Skeletal muscle satellite cell (primary cell): ENCODE data around the gene PRRC2B.
A peak's percentile ranks its signal among the peaks of the same experiment; 100 is the strongest.

Experiments
- H3K27me3 ChIP-seq: 2 replicates; pipeline ENCODE4 v1.7.0; 2013; ENCODE audit warnings: low read length; ENCODE audit not compliant: control insufficient read depth, insufficient read depth
- H3K36me3 ChIP-seq: 2 replicates; pipeline ENCODE4 v1.7.0; 2013; ENCODE audit warnings: mild to moderate bottlenecking, control low read depth, low read length; ENCODE audit not compliant: insufficient read depth
- H3K4me1 ChIP-seq: 2 replicates; pipeline ENCODE4 v1.7.0; 2013; ENCODE audit warnings: low read length; ENCODE audit not compliant: control insufficient read depth, insufficient read depth
- H3K4me2 ChIP-seq: 2 replicates; pipeline ENCODE4 v1.7.0; 2013; ENCODE audit warnings: mild to moderate bottlenecking, low read length
- H3K4me3 ChIP-seq: 2 replicates; pipeline ENCODE4 v1.7.0; 2013; ENCODE audit warnings: low read length
- H3K9ac ChIP-seq: 2 replicates; pipeline ENCODE4 v1.7.0; 2013; ENCODE audit warnings: mild to moderate bottlenecking, low read depth, low read length, moderate library complexity
- H3K9me3 ChIP-seq: replicated peaks from 2 replicates; pipeline ENCODE4 v1.7.0; 2013; ENCODE audit warnings: mild to moderate bottlenecking, control low read depth, low read length

Gene PRRC2B

GRCh38 chr9:131528886-131529505 lies 135.1 kb downstream of the PRRC2B start:
- peaks cover 14% of the 10 kb centered on the region for H3K4me1 ChIP-seq
- peaks cover 44% of the 10 kb centered on the region for H3K36me3 ChIP-seq
- no peaks in the 10 kb centered on the region for H3K27me3 ChIP-seq
- no peak overlapping the region for H3K9ac ChIP-seq
- no peak overlapping the region for H3K4me2 ChIP-seq
- H3K4me3 ChIP-seq: no peak overlapping the region
- no peaks in the 10 kb centered on the region for H3K9me3 ChIP-seq

GRCh38 chr9:131529597-131530545 lies 136.0 kb downstream of the PRRC2B start:
- peak overlapping the region; percentile 92 for H3K9ac ChIP-seq
- H3K4me2 ChIP-seq: peak overlapping the region; percentile 91
- peaks cover 14% of the 10 kb centered on the region for H3K4me1 ChIP-seq
- peaks cover 35% of the 10 kb centered on the region for H3K36me3 ChIP-seq
- H3K9me3 ChIP-seq: no peaks in the 10 kb centered on the region
- H3K4me3 ChIP-seq: peak overlapping the region; percentile 78
- no peaks in the 10 kb centered on the region for H3K27me3 ChIP-seq

GRCh38 chr9:131530546-131530919 lies 136.6 kb downstream of the PRRC2B start:
- peak overlapping the region; percentile 78 for H3K4me3 ChIP-seq
- peak overlapping the region; percentile 91 for H3K4me2 ChIP-seq
- peaks cover 14% of the 10 kb centered on the region for H3K4me1 ChIP-seq
- peak overlapping the region; percentile 92 for H3K9ac ChIP-seq
- H3K9me3 ChIP-seq: no peaks in the 10 kb centered on the region
- H3K27me3 ChIP-seq: peaks cover 3% of the 10 kb centered on the region
- H3K36me3 ChIP-seq: peaks cover 30% of the 10 kb centered on the region

GRCh38 chr9:131530920-131531832 lies 137.3 kb downstream of the PRRC2B start, which contains the start of gene UCK1:
TSS of gene UCK1 (minus strand) at chr9:131531263. CDS start at chr9:131531174, 89 bp downstream.
- peaks cover 3% of the 10 kb centered on the region for H3K27me3 ChIP-seq
- H3K4me2 ChIP-seq: peak within 1 kb of the TSS; percentile 91
- H3K4me3 ChIP-seq: peak within 1 kb of the TSS; percentile 78
- H3K36me3 ChIP-seq: peaks cover 24% of the 10 kb centered on the region
- H3K9me3 ChIP-seq: no peaks in the 10 kb centered on the region
- peaks cover 14% of the 10 kb centered on the region for H3K4me1 ChIP-seq
- H3K9ac ChIP-seq: peak within 1 kb of the TSS; percentile 92

GRCh38 chr9:131534721-131535237 lies 140.9 kb downstream of the PRRC2B start:
- H3K4me1 ChIP-seq: peaks cover 12% of the 10 kb centered on the region
- H3K4me2 ChIP-seq: no peak overlapping the region

GRCh38 chr9:131537946-131538345 lies 144.1 kb downstream of the PRRC2B start:
- Histone ChIP-seq H3K4me1 (no peaks in the 10 kb centered on the region), H3K36me3 (no peaks in the 10 kb centered on the region), H3K9me3 (no peaks in the 10 kb centered on the region), H3K4me2 (no peak overlapping the region), H3K4me3 (no peak overlapping the region), H3K27me3 (peaks cover 16% of the 10 kb centered on the region), H3K9ac (no peak overlapping the region)

More at GRCh38 chr9:131534721-131535237, 140.9 kb downstream of the PRRC2B start:
- H3K36me3 ChIP-seq: no peaks in the 10 kb centered on the region
- H3K9ac ChIP-seq: no peak overlapping the region
- H3K9me3 ChIP-seq: no peaks in the 10 kb centered on the region
- H3K27me3 ChIP-seq: peaks cover 8% of the 10 kb centered on the region
- no peak overlapping the region for H3K4me3 ChIP-seq

GRCh38 chr9:131539223-131539923 lies 145.5 kb downstream of the PRRC2B start:
- no peak overlapping the region for H3K9ac ChIP-seq

GRCh38 chr9:131543141-131543540 lies 149.3 kb downstream of the PRRC2B start:
- no peak overlapping the region for H3K4me3 ChIP-seq
- no peaks in the 10 kb centered on the region for H3K4me1 ChIP-seq
- H3K9me3 ChIP-seq: peaks cover 15% of the 10 kb centered on the region
- H3K27me3 ChIP-seq: peaks cover 44% of the 10 kb centered on the region
- H3K4me2 ChIP-seq: no peak overlapping the region
- H3K36me3 ChIP-seq: no peaks in the 10 kb centered on the region
- H3K9ac ChIP-seq: no peak overlapping the region

More at GRCh38 chr9:131539223-131539923, 145.5 kb downstream of the PRRC2B start:
- Histone ChIP-seq H3K4me3 (no peak overlapping the region), H3K27me3 (peaks cover 20% of the 10 kb centered on the region), H3K36me3 (no peaks in the 10 kb centered on the region), H3K9me3 (peaks cover 13% of the 10 kb centered on the region), H3K4me1 (no peaks in the 10 kb centered on the region), H3K4me2 (no peak overlapping the region)

GRCh38 chr9:131545003-131545785 lies 151.3 kb downstream of the PRRC2B start, which contains the start of gene PRRT1B:
TSS of gene PRRT1B (plus strand) at chr9:131545523. CDS start at chr9:131545616, 93 bp downstream.
- Histone ChIP-seq H3K4me2 (peak within 1 kb of the TSS; percentile 59), H3K36me3 (no peaks in the 10 kb centered on the region), H3K4me3 (no peak within 1 kb of the TSS), H3K4me1 (no peaks in the 10 kb centered on the region), H3K9ac (no peak within 1 kb of the TSS), H3K9me3 (peaks cover 15% of the 10 kb centered on the region), H3K27me3 (peaks cover 58% of the 10 kb centered on the region)
